ENCODE measurements around the gene RFWD3. TPM values are rescaled to one million over a fixed set of nuclear protein-coding genes. Genes with fewer than 3 reads are reported as not detected.

RFWD3 gene
- total RNA-seq, 1 donor from 2014 or later = 29.1 TPM

DNA sequence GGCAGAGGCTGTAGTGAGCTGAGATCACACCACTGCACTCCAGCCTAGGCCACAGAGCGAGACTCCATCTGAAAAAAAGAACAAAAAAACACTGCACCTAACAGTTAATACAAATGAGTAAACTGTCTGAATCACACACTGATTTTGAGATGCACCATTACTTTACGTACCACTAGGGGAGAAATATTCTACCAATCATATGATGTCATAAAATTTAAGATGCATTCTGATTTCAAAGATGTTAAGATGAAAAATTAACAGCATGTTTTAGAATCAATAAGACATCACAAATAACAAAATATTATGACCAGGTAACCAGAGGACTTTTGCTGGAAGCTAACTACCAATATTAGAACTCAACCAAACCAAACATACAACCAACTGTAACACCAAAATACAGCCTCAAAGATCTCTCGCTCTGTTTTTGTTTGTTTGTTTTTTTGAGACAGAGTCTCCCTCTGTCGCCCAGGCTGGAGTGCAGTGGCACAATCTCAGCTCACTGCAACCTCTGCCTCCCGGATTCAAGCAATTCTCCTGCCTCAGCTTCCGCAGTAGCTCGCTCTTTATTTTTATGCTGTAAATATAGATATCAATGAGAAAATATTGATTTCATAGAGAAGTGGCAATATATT is 91.4 kb downstream of the RFWD3 start:
- H3K4me3 ChIP-seq (ENCODE audit: low read depth, low read length) = no peak overlapping the region
- no peak for DNase-seq (ENCODE audit: low read depth)
- TF ChIP-seq CTCF (conservative IDR thresholded peaks at IDR 0.05; ENCODE audit: low read depth, low read length) = no peak

GRCh38 chr16:74574146-74574545 is 92.5 kb downstream of the RFWD3 start:
- no peak overlapping the region for H3K4me3 ChIP-seq (ENCODE audit: low read depth, low read length)
- DNase-seq (ENCODE audit: low read depth) = no peak
- no peak for TF ChIP-seq CTCF (conservative IDR thresholded peaks at IDR 0.05; ENCODE audit: low read depth, low read length)

GRCh38 chr16:74573622-74574021 is 93.1 kb downstream of the RFWD3 start:
- no peak overlapping the region for H3K4me3 ChIP-seq (ENCODE audit: low read depth, low read length)
- no peak for DNase-seq (ENCODE audit: low read depth)
- no peak for TF ChIP-seq CTCF (conservative IDR thresholded peaks at IDR 0.05; ENCODE audit: low read depth, low read length)

Other genes starting within 250 kb of the RFWD3 start
- gene CLEC18B, start 245.4 kb downstream of the RFWD3 start, total RNA-seq = 0.43 and 18.7 TPM in 2 replicates
- gene GLG1, start 59.8 kb downstream of the RFWD3 start, total RNA-seq = 59.5 and 72.1 TPM in 2 replicates
- gene MLKL, start 34.0 kb upstream of the RFWD3 start, total RNA-seq = 16.9 and 19.6 TPM in 2 replicates
- gene FA2H, start 107.9 kb upstream of the RFWD3 start, total RNA-seq = 3.3 and 11.5 TPM in 2 replicates